IPS-NIHi7 (cell line): ENCODE measurements around the gene DPPA5.
"Not testable (repeated sequence)": the region's sequence is repeated elsewhere in the genome, so short reads cannot be mapped to it uniquely, and the experiment has no call there.

Experiments used
- DNase-seq: peaks from one replicate; pipeline ENCODE4 v3.0.0; 2012; ENCODE audit warnings: mixed read lengths; ENCODE audit errors: extremely low spot score

Gene DPPA5

GRCh38 chr6:73364121-73364520 is 10.0 kb upstream of the DPPA5 start:
- no peak for DNase-seq

- no peak for DNase-seq
These were observed 9.4 kb upstream of the DPPA5 start for GRCh38 chr6:73363537-73363875.

- no peak for DNase-seq
These were observed 8.9 kb upstream of the DPPA5 start for GRCh38 chr6:73362869-73363536.

GRCh38 chr6:73362358-73362757 is 8.3 kb upstream of the DPPA5 start, which contains the start of gene KHDC3L:
TSS of gene KHDC3L (plus strand) at chr6:73362658. CDS start at chr6:73362730, 72 bp downstream.
- DNase-seq: no peak

GRCh38 chr6:73349311-73349710 is 4.8 kb downstream of the DPPA5 start:
- DNase-seq: peak; percentile 69

GRCh38 chr6:73348550-73349204 is 5.4 kb downstream of the DPPA5 start:
- no peak for DNase-seq

- no peak for DNase-seq
These were observed 10.9 kb downstream of the DPPA5 start for GRCh38 chr6:73343164-73343563.

- DNase-seq: no peak
These were observed 11.9 kb downstream of the DPPA5 start for GRCh38 chr6:73342174-73342573.

GRCh38 chr6:73341335-73341734 is 12.7 kb downstream of the DPPA5 start:
- no peak for DNase-seq

- no peak for DNase-seq
These were observed 14.0 kb downstream of the DPPA5 start for GRCh38 chr6:73340048-73340447.

GRCh38 chr6:73339340-73339739 is 14.7 kb downstream of the DPPA5 start:
- DNase-seq: peak; percentile 61

GRCh38 chr6:73329201-73329600 is 24.9 kb downstream of the DPPA5 start:
- no peak for DNase-seq

GRCh38 chr6:73328790-73329189 is 25.3 kb downstream of the DPPA5 start:
- DNase-seq: no peak

- DNase-seq: no peak
These were observed 28.4 kb downstream of the DPPA5 start for GRCh38 chr6:73325656-73326055.

- DNase-seq: no peak
These were observed 30.8 kb downstream of the DPPA5 start for GRCh38 chr6:73323323-73323722.

GRCh38 chr6:73314577-73315492 is 39.2 kb downstream of the DPPA5 start:
- peak; percentile 39 for DNase-seq

GRCh38 chr6:73310503-73310845 is 43.6 kb downstream of the DPPA5 start:
- not testable (repeated sequence) for DNase-seq

GRCh38 chr6:73309785-73310502 is 44.1 kb downstream of the DPPA5 start:
- peak; percentile 83 for DNase-seq

- DNase-seq: no peak
These were observed 44.6 kb downstream of the DPPA5 start for GRCh38 chr6:73309535-73309784.

GRCh38 chr6:73308712-73309534 is 45.2 kb downstream of the DPPA5 start:
- DNase-seq: peak; percentile 70

- not testable (repeated sequence) for DNase-seq
These were observed 50.3 kb downstream of the DPPA5 start for GRCh38 chr6:73303773-73304172.
